ENCODE measurements around the gene LBHD2. TPM values are rescaled to one million over a fixed set of nuclear protein-coding genes. Genes with fewer than 3 reads are reported as not detected.
A peak's percentile ranks its signal among the peaks of the same experiment; 100 is the strongest.

Gene LBHD2
- total and polyA plus RNA-seq, 4 donors, result 0.47 to 0.53 TPM; not detected in 2

GRCh38 chr14:103055695-103056094, 28.3 kb upstream of the LBHD2 start:
- WGBS, result 25% methylated on average over 8 of the region's 8 CpGs
- no peaks in the 10 kb centered on the region for H3K36me3 ChIP-seq (ENCODE audit: control insufficient read depth in 4 of 4, insufficient read depth in 3 of 4, low read depth in 1 of 4, low read length in 3 of 4)
- H3K27ac ChIP-seq (ENCODE audit: low read depth in 1 of 2, low read length in 2 of 2), result peak overlapping the region; percentile 81 to 87
- TF ChIP-seq HNF4G (IDR thresholded peaks at IDR 0.05) (no peak), GABPA (IDR thresholded peaks at IDR 0.05 in 1 of 2, conservative IDR thresholded peaks at IDR 0.05 in 1 of 2) (no peak), HNF4A (conservative IDR thresholded peaks at IDR 0.05) (peak in 1 of 2 donors; percentile 3)
- TF ChIP-seq, protein P1, sequence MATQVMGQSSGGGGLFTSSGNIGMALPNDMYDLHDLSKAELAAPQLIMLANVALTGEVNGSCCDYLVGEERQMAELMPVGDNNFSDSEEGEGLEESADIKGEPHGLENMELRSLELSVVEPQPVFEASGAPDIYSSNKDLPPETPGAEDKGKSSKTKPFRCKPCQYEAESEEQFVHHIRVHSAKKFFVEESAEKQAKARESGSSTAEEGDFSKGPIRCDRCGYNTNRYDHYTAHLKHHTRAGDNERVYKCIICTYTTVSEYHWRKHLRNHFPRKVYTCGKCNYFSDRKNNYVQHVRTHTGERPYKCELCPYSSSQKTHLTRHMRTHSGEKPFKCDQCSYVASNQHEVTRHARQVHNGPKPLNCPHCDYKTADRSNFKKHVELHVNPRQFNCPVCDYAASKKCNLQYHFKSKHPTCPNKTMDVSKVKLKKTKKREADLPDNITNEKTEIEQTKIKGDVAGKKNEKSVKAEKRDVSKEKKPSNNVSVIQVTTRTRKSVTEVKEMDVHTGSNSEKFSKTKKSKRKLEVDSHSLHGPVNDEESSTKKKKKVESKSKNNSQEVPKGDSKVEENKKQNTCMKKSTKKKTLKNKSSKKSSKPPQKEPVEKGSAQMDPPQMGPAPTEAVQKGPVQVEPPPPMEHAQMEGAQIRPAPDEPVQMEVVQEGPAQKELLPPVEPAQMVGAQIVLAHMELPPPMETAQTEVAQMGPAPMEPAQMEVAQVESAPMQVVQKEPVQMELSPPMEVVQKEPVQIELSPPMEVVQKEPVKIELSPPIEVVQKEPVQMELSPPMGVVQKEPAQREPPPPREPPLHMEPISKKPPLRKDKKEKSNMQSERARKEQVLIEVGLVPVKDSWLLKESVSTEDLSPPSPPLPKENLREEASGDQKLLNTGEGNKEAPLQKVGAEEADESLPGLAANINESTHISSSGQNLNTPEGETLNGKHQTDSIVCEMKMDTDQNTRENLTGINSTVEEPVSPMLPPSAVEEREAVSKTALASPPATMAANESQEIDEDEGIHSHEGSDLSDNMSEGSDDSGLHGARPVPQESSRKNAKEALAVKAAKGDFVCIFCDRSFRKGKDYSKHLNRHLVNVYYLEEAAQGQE (IDR thresholded peaks at IDR 0.05), result no peak
- peak overlapping the region; percentile 68 to 75 for H3K9ac ChIP-seq (ENCODE audit: low read depth in 1 of 2, low read length in 2 of 2)
- peaks cover 9 to 54% (median 42%) of the 10 kb centered on the region in 4 donors for H3K4me1 ChIP-seq (ENCODE audit: control insufficient read depth in 4 of 4, insufficient read depth in 4 of 4, low read length in 3 of 4)
- peak overlapping the region; percentile 38 to 97 (median 85) for H3K4me3 ChIP-seq (ENCODE audit: low read depth in 1 of 3, low read length in 3 of 3)
- H3K27me3 ChIP-seq (ENCODE audit: control insufficient read depth in 4 of 4, insufficient read depth in 4 of 4, low read length in 3 of 4), result no peaks in the 10 kb centered on the region
- H3K9me3 ChIP-seq (ENCODE audit: control insufficient read depth in 4 of 4, low read length in 3 of 4), result no peaks in the 10 kb centered on the region
- DNase-seq (ENCODE audit: low spot score), result no peak

DNA sequence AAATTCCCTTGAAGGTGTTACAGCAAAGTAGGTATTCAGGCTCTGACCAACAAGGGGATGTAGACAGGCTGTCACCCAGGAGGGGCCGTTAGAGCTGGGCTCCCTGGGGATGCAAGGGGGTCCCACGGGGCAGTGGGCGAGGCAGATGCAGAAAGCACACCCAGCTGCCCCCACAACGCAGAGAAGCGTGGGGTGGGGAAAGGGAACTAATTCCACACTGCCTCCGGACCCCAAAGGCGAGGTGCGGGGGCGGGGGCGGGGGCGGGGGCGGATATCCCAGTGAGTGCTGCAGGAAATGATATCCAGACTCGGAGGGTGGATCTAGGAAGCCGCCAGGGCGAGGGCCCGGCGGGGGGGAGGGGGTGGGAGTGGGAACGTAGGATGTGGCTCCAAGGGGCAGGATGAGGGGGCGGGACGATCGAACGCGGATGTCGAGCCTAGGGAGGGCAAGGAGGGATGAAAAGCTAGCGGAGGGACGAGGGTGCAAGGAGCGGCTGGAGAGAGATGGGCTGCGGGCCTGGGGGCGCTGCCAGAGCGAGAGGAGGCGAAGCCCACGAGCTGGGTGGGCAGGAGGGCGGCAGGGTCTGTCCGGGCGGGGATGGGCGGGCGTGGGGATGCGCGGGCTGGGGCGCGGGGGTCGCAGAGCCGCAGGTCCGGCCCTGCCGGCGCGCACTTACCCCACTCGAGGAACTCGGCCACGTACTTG, 27.5 kb upstream of the LBHD2 start:
- Histone ChIP-seq H3K9me3 (ENCODE audit: control insufficient read depth in 4 of 4, low read length in 3 of 4) (no peaks in the 10 kb centered on the region), H3K9ac (ENCODE audit: low read depth in 1 of 2, low read length in 2 of 2) (peak overlapping the region; percentile 68 to 75), H3K36me3 (ENCODE audit: control insufficient read depth in 4 of 4, insufficient read depth in 3 of 4, low read depth in 1 of 4, low read length in 3 of 4) (no peaks in the 10 kb centered on the region), H3K4me3 (ENCODE audit: low read depth in 1 of 3, low read length in 3 of 3) (peak overlapping the region; percentile 91 to 97 (median 95)), H3K27me3 (ENCODE audit: control insufficient read depth in 4 of 4, insufficient read depth in 4 of 4, low read length in 3 of 4) (no peaks in the 10 kb centered on the region), H3K27ac (ENCODE audit: low read depth in 1 of 2, low read length in 2 of 2) (peak overlapping the region; percentile 87 to 97), H3K4me1 (ENCODE audit: control insufficient read depth in 4 of 4, insufficient read depth in 4 of 4, low read length in 3 of 4) (peaks cover 9 to 50% (median 39%) of the 10 kb centered on the region in 4 donors)
- peak; percentile 66 for DNase-seq (ENCODE audit: low spot score)
- 1% methylated on average over 50 of the region's 50 CpGs for WGBS
- TF ChIP-seq HNF4G (IDR thresholded peaks at IDR 0.05), result no peak
- peak in 1 of 2 donors; percentile 22 for TF ChIP-seq EGR1 (IDR thresholded peaks at IDR 0.05; ENCODE audit: low read depth in 2 of 2)

- WGBS, result under 1% methylated on average over 53 of the region's 53 CpGs
- H3K4me1 ChIP-seq (ENCODE audit: control insufficient read depth in 4 of 4, insufficient read depth in 4 of 4, low read length in 3 of 4), result peaks cover 9 to 45% (median 33%) of the 10 kb centered on the region in 4 donors
- TF ChIP-seq HNF4A (conservative IDR thresholded peaks at IDR 0.05), result no peak
- TF ChIP-seq FOXA2 (IDR thresholded peaks at IDR 0.05), result no peak
- TF ChIP-seq NR2F2 (IDR thresholded peaks at IDR 0.05), result no peak
- TF ChIP-seq, protein P2, sequence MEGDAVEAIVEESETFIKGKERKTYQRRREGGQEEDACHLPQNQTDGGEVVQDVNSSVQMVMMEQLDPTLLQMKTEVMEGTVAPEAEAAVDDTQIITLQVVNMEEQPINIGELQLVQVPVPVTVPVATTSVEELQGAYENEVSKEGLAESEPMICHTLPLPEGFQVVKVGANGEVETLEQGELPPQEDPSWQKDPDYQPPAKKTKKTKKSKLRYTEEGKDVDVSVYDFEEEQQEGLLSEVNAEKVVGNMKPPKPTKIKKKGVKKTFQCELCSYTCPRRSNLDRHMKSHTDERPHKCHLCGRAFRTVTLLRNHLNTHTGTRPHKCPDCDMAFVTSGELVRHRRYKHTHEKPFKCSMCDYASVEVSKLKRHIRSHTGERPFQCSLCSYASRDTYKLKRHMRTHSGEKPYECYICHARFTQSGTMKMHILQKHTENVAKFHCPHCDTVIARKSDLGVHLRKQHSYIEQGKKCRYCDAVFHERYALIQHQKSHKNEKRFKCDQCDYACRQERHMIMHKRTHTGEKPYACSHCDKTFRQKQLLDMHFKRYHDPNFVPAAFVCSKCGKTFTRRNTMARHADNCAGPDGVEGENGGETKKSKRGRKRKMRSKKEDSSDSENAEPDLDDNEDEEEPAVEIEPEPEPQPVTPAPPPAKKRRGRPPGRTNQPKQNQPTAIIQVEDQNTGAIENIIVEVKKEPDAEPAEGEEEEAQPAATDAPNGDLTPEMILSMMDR (IDR thresholded peaks at IDR 0.05; ENCODE audit: low read depth, low read length, missing input control), result no peak
- TF ChIP-seq, protein P1 (IDR thresholded peaks at IDR 0.05), result no peak
- no peak for TF ChIP-seq EGR1 (IDR thresholded peaks at IDR 0.05; ENCODE audit: low read depth in 2 of 2)
- TF ChIP-seq GABPA (IDR thresholded peaks at IDR 0.05 in 1 of 2, conservative IDR thresholded peaks at IDR 0.05 in 1 of 2), result no peak
Observed at GRCh38 chr14:103057028-103057371, 27.0 kb upstream of the LBHD2 start.

More at GRCh38 chr14:103057028-103057371, 27.0 kb upstream of the LBHD2 start:
- Histone ChIP-seq H3K27me3 (ENCODE audit: control insufficient read depth in 4 of 4, insufficient read depth in 4 of 4, low read length in 3 of 4) (no peaks in the 10 kb centered on the region), H3K27ac (ENCODE audit: low read depth in 1 of 2, low read length in 2 of 2) (peak overlapping the region; percentile 86 to 97), H3K4me3 (ENCODE audit: low read depth in 1 of 3, low read length in 3 of 3) (peak overlapping the region; percentile 91 to 97 (median 95)), H3K9ac (ENCODE audit: low read depth in 1 of 2, low read length in 2 of 2) (peak overlapping the region in 1 of 2 donors; percentile 54), H3K36me3 (ENCODE audit: control insufficient read depth in 4 of 4, insufficient read depth in 3 of 4, low read depth in 1 of 4, low read length in 3 of 4) (no peaks in the 10 kb centered on the region), H3K9me3 (ENCODE audit: control insufficient read depth in 4 of 4, low read length in 3 of 4) (no peaks in the 10 kb centered on the region)
- no peak for DNase-seq (ENCODE audit: low spot score)
